GM12872 (cell line): Measurements from ENCODE around the gene SLC28A2.

Experiments
- TF ChIP-seq, protein P1 (sequence below): IDR thresholded peaks from 3 replicates; pipeline ENCODE4 v1.5.1; 2011; ENCODE audit warnings: low read depth, mild to moderate bottlenecking, low read length, moderate library complexity; ENCODE audit not compliant: insufficient read depth

Gene SLC28A2

GRCh38 chr15:45326280-45326679 lies 74.2 kb downstream of the SLC28A2 start:
- TF ChIP-seq, protein P1, sequence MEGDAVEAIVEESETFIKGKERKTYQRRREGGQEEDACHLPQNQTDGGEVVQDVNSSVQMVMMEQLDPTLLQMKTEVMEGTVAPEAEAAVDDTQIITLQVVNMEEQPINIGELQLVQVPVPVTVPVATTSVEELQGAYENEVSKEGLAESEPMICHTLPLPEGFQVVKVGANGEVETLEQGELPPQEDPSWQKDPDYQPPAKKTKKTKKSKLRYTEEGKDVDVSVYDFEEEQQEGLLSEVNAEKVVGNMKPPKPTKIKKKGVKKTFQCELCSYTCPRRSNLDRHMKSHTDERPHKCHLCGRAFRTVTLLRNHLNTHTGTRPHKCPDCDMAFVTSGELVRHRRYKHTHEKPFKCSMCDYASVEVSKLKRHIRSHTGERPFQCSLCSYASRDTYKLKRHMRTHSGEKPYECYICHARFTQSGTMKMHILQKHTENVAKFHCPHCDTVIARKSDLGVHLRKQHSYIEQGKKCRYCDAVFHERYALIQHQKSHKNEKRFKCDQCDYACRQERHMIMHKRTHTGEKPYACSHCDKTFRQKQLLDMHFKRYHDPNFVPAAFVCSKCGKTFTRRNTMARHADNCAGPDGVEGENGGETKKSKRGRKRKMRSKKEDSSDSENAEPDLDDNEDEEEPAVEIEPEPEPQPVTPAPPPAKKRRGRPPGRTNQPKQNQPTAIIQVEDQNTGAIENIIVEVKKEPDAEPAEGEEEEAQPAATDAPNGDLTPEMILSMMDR: no peak

GRCh38 chr15:45326741-45327140 lies 74.7 kb downstream of the SLC28A2 start:
- TF ChIP-seq, protein P1: no peak
